ENCODE data around the gene MERTK. TPM values are rescaled to one million over a fixed set of nuclear protein-coding genes. Genes with fewer than 3 reads are reported as not detected.

MERTK gene
- total RNA-seq, 2 experiments from 2014 or later, result 0.08 to 0.19 TPM

- H3K9me3 Mint-ChIP-seq, result no peaks in the 10 kb centered on the region
- intact Hi-C loops (cut with DNase I, micrococcal nuclease), result no loop called here
- H3K4me1 Mint-ChIP-seq (ENCODE audit: low read depth), result no peaks in the 10 kb centered on the region
- no peak overlapping the region for H3K27ac ChIP-seq (ENCODE audit: low read depth in 1 of 2, low read length in 2 of 2)
- H3K27ac Mint-ChIP-seq, result no peak overlapping the region
- no peaks in the 10 kb centered on the region for H3K4me1 ChIP-seq (ENCODE audit: insufficient read depth, low read length)
- H3K4me3 Mint-ChIP-seq, result no peak overlapping the region
- H3K9me3 ChIP-seq (ENCODE audit: control insufficient read depth in 1 of 2, insufficient read depth in 1 of 2, low read length in 2 of 2), result peaks cover 0 to 5% of the 10 kb centered on the region in 2 experiments
- no peaks in the 10 kb centered on the region for H3K27me3 ChIP-seq (ENCODE audit: control insufficient read depth in 1 of 2, insufficient read depth in 2 of 2, low read length in 2 of 2)
- ChIA-PET POLR2A (no interaction called here), CTCF (no interaction called here)
- no peaks in the 10 kb centered on the region for H3K27me3 Mint-ChIP-seq
- H3K4me3 ChIP-seq (ENCODE audit: low read length), result no peak overlapping the region
- no peaks in the 10 kb centered on the region for H3K36me3 ChIP-seq (ENCODE audit: insufficient read depth, low read length)
- no peak for ATAC-seq (ENCODE audit: poor library complexity)
- H3K36me3 Mint-ChIP-seq (ENCODE audit: low read depth), result no peaks in the 10 kb centered on the region
- DNase-seq, result no peak
- TF ChIP-seq CTCF (IDR thresholded peaks at IDR 0.05), result no peak
These were observed 126.6 kb downstream of the MERTK start for GRCh38 chr2:112024896-112025491.

- Mint-ChIP-seq H3K4me3 (no peak overlapping the region), H3K27me3 (no peaks in the 10 kb centered on the region), H3K9me3 (no peaks in the 10 kb centered on the region), H3K4me1 (ENCODE audit: low read depth) (no peaks in the 10 kb centered on the region), H3K36me3 (ENCODE audit: low read depth) (no peaks in the 10 kb centered on the region), H3K27ac (no peak overlapping the region)
- H3K9me3 ChIP-seq (ENCODE audit: control insufficient read depth in 1 of 2, insufficient read depth in 1 of 2, low read length in 2 of 2), result peaks cover 0 to 5% of the 10 kb centered on the region in 2 experiments
- no peak for ATAC-seq (ENCODE audit: poor library complexity)
- no peaks in the 10 kb centered on the region for H3K4me1 ChIP-seq (ENCODE audit: insufficient read depth, low read length)
- H3K4me3 ChIP-seq (ENCODE audit: low read length), result no peak overlapping the region
- no peak overlapping the region for H3K27ac ChIP-seq (ENCODE audit: low read depth in 1 of 2, low read length in 2 of 2)
- POLR2A ChIA-PET, result no interaction called here
- CTCF ChIA-PET, result no interaction called here
- no peak for DNase-seq
- intact Hi-C loops (cut with DNase I, micrococcal nuclease), result no loop called here
- H3K27me3 ChIP-seq (ENCODE audit: control insufficient read depth in 1 of 2, insufficient read depth in 2 of 2, low read length in 2 of 2), result no peaks in the 10 kb centered on the region
- no peaks in the 10 kb centered on the region for H3K36me3 ChIP-seq (ENCODE audit: insufficient read depth, low read length)
- TF ChIP-seq CTCF (IDR thresholded peaks at IDR 0.05), result no peak
These were observed 128.1 kb downstream of the MERTK start for GRCh38 chr2:112026509-112026908.

GRCh38 chr2:112027767-112028166 is 129.4 kb downstream of the MERTK start:
- ChIA-PET POLR2A (no interaction called here), CTCF (no interaction called here)
- Histone ChIP-seq H3K9me3 (ENCODE audit: control insufficient read depth in 1 of 2, insufficient read depth in 1 of 2, low read length in 2 of 2) (peaks cover 0 to 5% of the 10 kb centered on the region in 2 experiments), H3K27me3 (ENCODE audit: control insufficient read depth in 1 of 2, insufficient read depth in 2 of 2, low read length in 2 of 2) (no peaks in the 10 kb centered on the region), H3K4me1 (ENCODE audit: insufficient read depth, low read length) (no peaks in the 10 kb centered on the region), H3K27ac (ENCODE audit: low read depth in 1 of 2, low read length in 2 of 2) (no peak overlapping the region), H3K4me3 (ENCODE audit: low read length) (no peak overlapping the region), H3K36me3 (ENCODE audit: insufficient read depth, low read length) (no peaks in the 10 kb centered on the region)
- Mint-ChIP-seq H3K4me1 (ENCODE audit: low read depth) (no peaks in the 10 kb centered on the region), H3K9me3 (no peaks in the 10 kb centered on the region), H3K36me3 (ENCODE audit: low read depth) (no peaks in the 10 kb centered on the region), H3K27me3 (no peaks in the 10 kb centered on the region), H3K4me3 (no peak overlapping the region), H3K27ac (no peak overlapping the region)
- ATAC-seq (ENCODE audit: poor library complexity) (no peak), DNase-seq (no peak)
- intact Hi-C loops (cut with DNase I, micrococcal nuclease), result no loop called here
- TF ChIP-seq CTCF (IDR thresholded peaks at IDR 0.05), result no peak

All from CD4-positive, alpha-beta T cell (primary cell).